Liver (tissue), 3 donors: ENCODE results near the gene LYRM1.

ENCODE experiments used
- CTCF ChIP-seq: fragments of 150-350 bp; IDR thresholded peaks from 2 replicates; pipeline ENCODE4 v1.5.1; 2017; ENCODE audit warnings: improper control_type of control experiment, low read depth, low read length; ENCODE audit not compliant: missing input control
- TAF1 ChIP-seq: conservative IDR thresholded peaks from 2 replicates; pipeline ENCODE4 v1.6.1; 2016; ENCODE audit warnings: antibody characterized with exemption, mild to moderate bottlenecking
- TF ChIP-seq, protein P1 (sequence below): IDR thresholded peaks from 2 replicates; pipeline ENCODE4 v1.6.1; 2016; ENCODE audit warnings: antibody characterized with exemption
- donor health status: healthy.
- donor health status: healthy.

DNA sequence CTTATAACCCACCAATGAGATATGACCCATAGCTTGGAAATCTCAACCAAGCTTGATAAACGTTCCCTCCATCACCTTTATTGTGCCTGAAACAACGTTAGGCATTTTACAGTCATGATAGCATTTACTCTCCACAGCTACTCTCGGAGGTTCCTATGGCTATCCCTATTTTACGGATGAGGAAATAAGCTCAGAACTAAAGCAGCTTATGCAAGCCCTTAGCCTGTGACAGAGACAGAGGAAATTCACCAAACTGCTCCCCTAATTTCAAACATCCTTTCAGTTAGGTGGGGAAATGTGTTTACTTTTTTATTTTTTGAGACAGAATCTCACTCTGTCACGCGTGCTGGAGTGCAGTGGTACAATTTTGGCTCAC, 19.1 kb upstream of the LYRM1 start:
- TF ChIP-seq CTCF (no peak), TAF1 (no peak)
- TF ChIP-seq, protein P1, sequence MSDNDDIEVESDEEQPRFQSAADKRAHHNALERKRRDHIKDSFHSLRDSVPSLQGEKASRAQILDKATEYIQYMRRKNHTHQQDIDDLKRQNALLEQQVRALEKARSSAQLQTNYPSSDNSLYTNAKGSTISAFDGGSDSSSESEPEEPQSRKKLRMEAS: no peak
